SK-N-MC (cell line): ENCODE data around the gene DSC3.
"Not testable (repeated sequence)": the region's sequence is repeated elsewhere in the genome, so short reads cannot be mapped to it uniquely, and the experiment has no call there.

Source experiments
- DNase-seq: peaks from one replicate; pipeline ENCODE4 v3.0.0-alpha.2; 2011; ENCODE audit warnings: low read depth, low spot score
- H3K27ac ChIP-seq: fragments of 200-600 bp; sonication (generic); 2 replicates; pipeline ENCODE4 v1.5.1; 2016; ENCODE audit warnings: mixed run types
- H3K36me3 ChIP-seq: fragments of 200-600 bp; sonication (generic); 2 replicates; pipeline ENCODE4 v1.6.1; 2017; ENCODE audit warnings: antibody characterized with exemption, low read length, mixed read lengths; ENCODE audit not compliant: insufficient read depth
- H3K4me3 ChIP-seq: fragments of 200-600 bp; sonication (generic); 2 replicates; pipeline ENCODE4 v1.5.1; 2016
- H3K9ac ChIP-seq: fragments of 200-600 bp; sonication (generic); 2 replicates; pipeline ENCODE4 v1.8.0; 2017; ENCODE audit warnings: mixed run types, mixed read lengths; ENCODE audit not compliant: insufficient read length
- H3K9me3 ChIP-seq: fragments of 200-600 bp; sonication (generic); 2 replicates; pipeline ENCODE4 v1.6.1; 2017; ENCODE audit warnings: low read depth, mild to moderate bottlenecking, antibody characterized with exemption, low read length, moderate library complexity, mixed read lengths
- EZH2 ChIP-seq: fragments of 200-600 bp; sonication (generic); IDR thresholded peaks from one replicate; pipeline ENCODE4 v1.6.1; 2017; ENCODE audit warnings: antibody characterized with exemption
- FOXP2 ChIP-seq: optimal IDR thresholded peaks from 2 replicates; pipeline ENCODE3; 2011; ENCODE audit warnings: mild to moderate bottlenecking, moderate library complexity; ENCODE audit not compliant: insufficient read depth; ENCODE audit errors: extremely low read length, control extremely low read depth
- POLR2AphosphoS5 ChIP-seq: IDR thresholded peaks from 2 replicates; pipeline ENCODE4 v1.6.1; 2012; ENCODE audit warnings: mild to moderate bottlenecking, low read depth, low read length, borderline replicate concordance

The DSC3 gene

DNA sequence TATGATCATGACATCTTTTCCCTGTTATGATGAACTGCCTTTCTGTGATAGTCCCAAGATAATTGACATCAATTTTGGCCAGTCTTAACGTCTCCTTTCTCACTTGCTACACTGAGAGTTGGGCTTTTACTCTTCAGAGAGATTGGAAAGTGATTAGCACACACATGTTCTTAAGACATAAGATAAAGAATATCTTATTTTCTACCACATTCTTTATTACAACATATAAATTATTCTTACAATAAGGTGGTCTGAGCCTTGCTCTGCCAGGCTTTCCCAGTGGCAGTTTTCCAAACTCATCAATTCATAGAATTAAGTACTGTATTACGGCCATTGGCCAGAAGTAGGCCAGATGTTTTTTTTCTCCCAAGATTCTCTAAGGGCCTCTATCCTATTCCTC is 5.7 kb upstream of the DSC3 start:
- Histone ChIP-seq H3K36me3 (no peaks in the 10 kb centered on the region), H3K4me3 (no peak overlapping the region), H3K9ac (no peak overlapping the region), H3K9me3 (no peaks in the 10 kb centered on the region), H3K27ac (no peak overlapping the region)
- no peak for DNase-seq
- TF ChIP-seq FOXP2: no peak
- TF ChIP-seq EZH2: no peak
- TF ChIP-seq POLR2AphosphoS5: no peak

DNA sequence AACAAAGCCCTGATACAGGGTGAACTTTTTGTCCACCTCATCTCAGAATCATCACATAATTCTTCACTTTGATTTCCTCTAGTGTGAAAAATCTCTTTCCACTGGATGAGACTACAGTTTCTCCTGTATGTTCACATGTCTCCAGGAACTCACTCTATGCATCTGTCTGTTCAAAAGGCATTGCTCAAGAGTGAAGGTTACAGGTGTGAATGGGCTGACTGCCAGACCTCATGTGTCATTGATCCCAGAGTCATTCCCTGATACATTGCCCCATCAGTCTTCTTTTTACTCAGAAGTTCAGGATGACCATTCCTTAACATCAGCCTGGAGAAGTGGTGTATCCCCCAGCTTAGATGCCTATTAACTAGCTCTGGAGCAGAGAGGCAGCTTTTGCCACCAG is 4.4 kb upstream of the DSC3 start:
- no peak for DNase-seq
- no peak for TF ChIP-seq FOXP2
- TF ChIP-seq POLR2AphosphoS5: no peak
- Histone ChIP-seq H3K9me3 (no peaks in the 10 kb centered on the region), H3K36me3 (no peaks in the 10 kb centered on the region), H3K27ac (no peak overlapping the region), H3K4me3 (no peak overlapping the region), H3K9ac (no peak overlapping the region)

DNA sequence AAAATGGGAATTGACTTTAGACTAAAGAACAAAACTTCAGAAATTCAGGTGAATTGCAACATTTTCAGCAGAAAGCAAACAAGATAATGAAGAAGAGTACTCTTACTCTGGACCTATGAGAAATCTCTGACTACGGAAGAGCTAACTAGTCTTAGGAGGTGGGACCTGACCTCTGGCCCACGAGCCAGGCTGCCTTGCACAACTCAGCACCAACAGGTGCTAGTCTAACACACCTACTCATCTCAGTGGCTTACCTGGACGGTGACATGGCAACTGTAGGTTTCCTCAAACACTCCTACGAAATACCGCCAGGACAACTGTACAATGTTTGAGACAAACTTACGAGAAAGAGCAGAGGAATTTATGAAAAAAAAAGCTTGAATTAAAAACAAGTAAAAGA is 3.1 kb upstream of the DSC3 start:
- DNase-seq: no peak
- no peaks in the 10 kb centered on the region for H3K36me3 ChIP-seq
- no peak overlapping the region for H3K9ac ChIP-seq
- H3K9me3 ChIP-seq: no peaks in the 10 kb centered on the region
- H3K27ac ChIP-seq: no peak overlapping the region
- H3K4me3 ChIP-seq: no peak overlapping the region
- TF ChIP-seq EZH2 (no peak), FOXP2 (no peak), POLR2AphosphoS5 (no peak)

DNA sequence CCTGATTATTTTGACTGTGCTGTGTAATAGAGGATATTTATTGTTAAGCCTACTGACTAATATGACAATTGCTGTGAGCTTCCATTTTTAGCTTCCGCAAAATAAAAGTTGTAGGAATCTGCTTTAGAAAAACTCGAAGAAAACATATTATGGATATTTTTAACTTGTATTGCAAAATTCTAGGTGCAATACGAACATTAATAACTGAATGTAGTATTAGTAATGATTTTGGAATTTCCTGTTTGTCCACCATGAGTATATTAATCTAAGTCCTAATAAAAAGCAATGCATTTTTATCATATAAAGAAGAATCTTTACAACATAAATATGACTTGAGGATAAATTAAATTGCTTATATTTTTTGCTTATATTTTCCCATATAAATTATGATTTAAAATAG is 2.4 kb upstream of the DSC3 start:
- Histone ChIP-seq H3K4me3 (no peak overlapping the region), H3K9ac (no peak overlapping the region), H3K27ac (no peak overlapping the region), H3K36me3 (no peaks in the 10 kb centered on the region), H3K9me3 (no peaks in the 10 kb centered on the region)
- no peak for TF ChIP-seq EZH2
- TF ChIP-seq FOXP2: no peak
- TF ChIP-seq POLR2AphosphoS5: no peak
- no peak for DNase-seq

DNA sequence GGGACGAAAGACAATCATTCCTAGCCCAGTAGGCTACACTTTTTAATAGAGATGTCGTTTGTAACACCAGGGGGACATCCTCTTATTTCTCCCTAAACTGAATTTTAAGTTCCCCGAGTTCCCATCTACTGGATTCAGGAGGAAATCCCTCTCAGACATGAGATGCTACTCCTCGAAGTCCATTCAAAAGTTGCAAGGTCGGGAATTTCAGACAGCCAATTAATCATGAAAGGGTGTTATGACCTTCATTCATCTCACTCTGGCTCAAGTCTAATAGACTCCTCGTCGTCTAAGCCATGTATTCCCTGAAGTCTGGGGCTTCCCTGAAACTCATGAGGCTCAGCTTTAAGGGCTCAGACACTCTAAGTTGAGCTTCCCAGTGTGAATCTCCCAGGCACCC is 1.2 kb upstream of the DSC3 start:
- Histone ChIP-seq H3K9me3 (no peaks in the 10 kb centered on the region), H3K36me3 (no peaks in the 10 kb centered on the region), H3K9ac (no peak overlapping the region), H3K4me3 (no peak overlapping the region), H3K27ac (no peak overlapping the region)
- DNase-seq: no peak
- TF ChIP-seq POLR2AphosphoS5 (no peak), FOXP2 (no peak), EZH2 (no peak)

DNA sequence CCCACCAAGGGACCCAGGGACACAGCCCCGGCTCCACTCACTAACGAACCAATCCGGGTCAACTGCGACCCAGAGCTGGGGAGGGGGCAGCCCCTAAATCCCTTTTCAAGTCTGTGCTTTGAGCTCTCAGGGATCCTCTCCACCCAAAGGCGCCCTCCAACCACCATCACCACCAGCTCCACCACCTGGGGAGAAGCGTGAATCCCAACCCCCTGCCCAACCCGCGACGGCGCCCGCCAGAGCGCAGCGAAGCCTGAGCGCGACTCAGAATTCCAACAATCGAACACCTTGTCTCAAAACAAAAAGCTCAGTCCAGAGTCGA is 497 bp downstream of the DSC3 start:
- H3K27ac ChIP-seq: no peak overlapping the region
- H3K9me3 ChIP-seq: no peaks in the 10 kb centered on the region
- H3K9ac ChIP-seq: no peak overlapping the region

DNA sequence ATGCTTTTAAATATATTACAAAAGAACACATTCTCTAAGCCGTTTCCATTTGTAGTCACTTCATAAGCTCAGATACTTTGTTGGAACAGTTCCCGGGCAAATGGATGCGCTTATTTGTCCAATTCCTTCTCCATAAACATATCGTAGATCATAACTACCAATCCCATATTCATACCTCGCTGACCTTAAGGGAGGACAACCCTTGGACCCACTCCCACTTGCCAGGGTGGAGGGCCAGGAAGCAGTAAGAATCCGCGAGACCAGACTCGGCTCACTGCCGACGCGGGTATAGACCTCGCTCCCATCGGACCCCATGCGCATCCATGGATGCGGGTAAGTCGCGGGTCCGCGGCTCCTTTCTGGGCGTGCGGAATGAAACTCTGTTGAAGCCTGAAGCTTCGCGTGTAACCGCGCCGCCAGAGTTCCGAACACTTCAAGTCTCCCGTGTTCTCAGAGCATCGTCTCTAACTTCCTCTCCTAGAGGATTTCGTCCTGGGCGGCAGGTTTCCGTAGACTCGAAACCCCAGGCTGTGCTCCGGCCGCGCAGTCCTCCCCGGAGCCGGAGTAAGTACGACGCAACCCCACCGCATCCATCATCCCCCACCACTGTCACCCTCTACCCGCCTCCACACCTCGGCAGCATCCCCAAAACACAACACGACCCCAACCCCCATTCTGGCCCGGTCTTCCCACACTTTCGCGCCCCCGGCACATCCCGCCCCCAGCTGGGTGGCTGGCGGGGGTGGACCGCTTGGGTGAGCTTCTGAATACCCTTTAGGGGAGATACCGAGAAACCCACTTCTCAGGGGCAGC is 1.1 kb downstream of the DSC3 start:
- no peak for DNase-seq
- Histone ChIP-seq H3K36me3 (no peaks in the 10 kb centered on the region), H3K4me3 (no peak overlapping the region), H3K9me3 (no peaks in the 10 kb centered on the region), H3K27ac (no peak overlapping the region), H3K9ac (no peak overlapping the region)
- TF ChIP-seq EZH2 (no peak), FOXP2 (no peak), POLR2AphosphoS5 (no peak)

More for the DNA sequence above, 497 bp downstream of the DSC3 start:
- H3K4me3 ChIP-seq: no peak overlapping the region
- no peak for DNase-seq
- TF ChIP-seq EZH2: no peak
- no peak for TF ChIP-seq POLR2AphosphoS5
- TF ChIP-seq FOXP2: no peak
- H3K36me3 ChIP-seq: no peaks in the 10 kb centered on the region

DNA sequence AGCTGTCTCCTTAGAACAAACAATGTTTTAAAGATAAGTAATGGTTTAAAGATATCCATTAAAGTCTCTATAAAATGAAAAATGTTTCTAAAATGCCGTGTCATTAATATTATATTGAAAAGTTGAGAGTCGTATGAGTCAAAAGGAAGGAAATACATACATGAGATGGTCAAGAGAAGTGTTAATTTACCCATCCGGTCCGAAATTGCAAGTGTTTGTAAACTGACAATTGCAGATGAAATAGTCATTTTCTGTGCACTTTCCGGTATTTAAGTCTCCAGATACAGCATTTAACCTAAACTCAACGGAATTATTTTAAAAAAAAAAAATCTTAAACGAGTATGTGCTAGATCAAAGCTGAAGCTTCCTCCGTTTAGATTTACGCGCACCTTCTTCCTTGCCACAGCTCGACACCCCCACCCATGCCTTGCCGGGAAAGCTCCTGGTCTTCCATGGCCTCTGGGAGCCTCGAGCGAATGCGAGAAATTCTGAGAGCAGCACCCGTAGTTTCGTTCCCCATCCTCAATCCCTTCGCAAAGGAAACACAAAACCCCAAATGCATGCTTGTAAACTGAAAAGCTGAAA is 1.8 kb downstream of the DSC3 start:
- DNase-seq: no peak
- Histone ChIP-seq H3K9ac (no peak overlapping the region), H3K36me3 (no peaks in the 10 kb centered on the region), H3K4me3 (no peak overlapping the region), H3K9me3 (no peaks in the 10 kb centered on the region), H3K27ac (no peak overlapping the region)
- TF ChIP-seq FOXP2: no peak
- no peak for TF ChIP-seq EZH2
- TF ChIP-seq POLR2AphosphoS5: no peak

DNA sequence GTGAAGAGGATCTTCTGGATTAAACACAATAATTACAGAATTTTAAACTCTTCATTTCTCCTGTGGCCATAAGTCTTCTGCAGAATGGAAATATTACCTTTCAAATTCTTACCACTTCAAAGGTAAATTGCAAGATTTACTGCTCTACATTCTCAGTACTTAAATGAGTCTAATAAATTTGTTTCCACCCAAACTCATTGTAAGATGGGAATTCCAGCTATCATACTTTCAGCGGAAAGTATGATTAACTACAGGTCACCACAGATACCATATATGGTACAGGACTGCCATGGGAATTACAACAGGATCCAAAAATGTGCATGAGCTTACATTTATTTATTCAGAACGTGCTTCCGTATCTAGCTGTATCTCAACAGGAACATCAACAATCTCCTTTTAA is 3.1 kb downstream of the DSC3 start:
- Histone ChIP-seq H3K9ac (no peak overlapping the region), H3K9me3 (no peaks in the 10 kb centered on the region), H3K4me3 (no peak overlapping the region), H3K36me3 (no peaks in the 10 kb centered on the region), H3K27ac (no peak overlapping the region)
- DNase-seq: no peak
- TF ChIP-seq POLR2AphosphoS5 (no peak), FOXP2 (no peak), EZH2 (no peak)

DNA sequence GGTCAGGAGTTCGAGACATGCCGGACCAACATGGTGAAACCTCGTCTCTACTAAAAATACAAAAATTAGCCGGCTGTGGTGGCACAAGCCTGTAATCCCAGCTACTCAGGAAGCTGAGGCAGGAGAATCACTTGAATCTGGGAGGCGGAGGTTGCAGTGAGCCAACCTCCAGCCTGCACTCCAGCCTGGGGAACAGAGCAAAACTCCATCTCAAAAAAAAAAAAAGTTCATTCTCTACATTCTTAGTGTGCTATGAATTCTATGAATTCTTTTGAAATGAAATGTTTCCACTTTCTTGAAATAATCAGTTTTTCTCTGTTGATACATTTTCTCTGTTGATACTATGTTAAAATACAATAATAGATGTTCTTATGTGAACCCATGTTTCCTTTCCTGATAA is 4.9 kb downstream of the DSC3 start:
- not testable (repeated sequence) for DNase-seq

More for the DNA sequence above, 4.9 kb downstream of the DSC3 start:
- not testable (repeated sequence) for H3K9me3 ChIP-seq, H3K36me3 ChIP-seq, H3K9ac ChIP-seq, H3K27ac ChIP-seq, H3K4me3 ChIP-seq
